HuH-7.5 (cell line): ENCODE data around the gene MAN1A1.

Experiments
- DNase-seq: peaks from one replicate; pipeline ENCODE4 v3.0.0; 2011; ENCODE audit warnings: low spot score

The MAN1A1 gene

GRCh38 chr6:119346450-119346849 is 3.1 kb downstream of the MAN1A1 start:
- DNase-seq = no peak

- no peak for DNase-seq
Observed at GRCh38 chr6:119345114-119345513, 4.4 kb downstream of the MAN1A1 start.

GRCh38 chr6:119344306-119344705 is 5.3 kb downstream of the MAN1A1 start:
- DNase-seq = peak; percentile 13

- no peak for DNase-seq
Observed at GRCh38 chr6:119343573-119344146, 5.9 kb downstream of the MAN1A1 start.

GRCh38 chr6:119343167-119343566 is 6.4 kb downstream of the MAN1A1 start:
- DNase-seq = no peak

- no peak for DNase-seq
Observed at GRCh38 chr6:119342430-119342829, 7.1 kb downstream of the MAN1A1 start.

- no peak for DNase-seq
Observed at GRCh38 chr6:119340796-119341487, 8.6 kb downstream of the MAN1A1 start.

GRCh38 chr6:119339941-119340456 is 9.6 kb downstream of the MAN1A1 start:
- no peak for DNase-seq

- no peak for DNase-seq
Observed at GRCh38 chr6:119337762-119338161, 11.8 kb downstream of the MAN1A1 start.

- no peak for DNase-seq
Observed at GRCh38 chr6:119337252-119337651, 12.3 kb downstream of the MAN1A1 start.

- DNase-seq = no peak
Observed at GRCh38 chr6:119334535-119335264, 14.9 kb downstream of the MAN1A1 start.

- no peak for DNase-seq
Observed at GRCh38 chr6:119333707-119334295, 15.8 kb downstream of the MAN1A1 start.

GRCh38 chr6:119333063-119333609 is 16.4 kb downstream of the MAN1A1 start:
- DNase-seq = no peak

GRCh38 chr6:119331663-119332286 is 17.8 kb downstream of the MAN1A1 start:
- no peak for DNase-seq

- no peak for DNase-seq
Observed at GRCh38 chr6:119330520-119331113, 18.9 kb downstream of the MAN1A1 start.

- no peak for DNase-seq
Observed at GRCh38 chr6:119329794-119330180, 19.8 kb downstream of the MAN1A1 start.

GRCh38 chr6:119328892-119329793 is 20.4 kb downstream of the MAN1A1 start:
- no peak for DNase-seq

- no peak for DNase-seq
Observed at GRCh38 chr6:119328254-119328653, 21.3 kb downstream of the MAN1A1 start.

GRCh38 chr6:119327810-119328209 is 21.8 kb downstream of the MAN1A1 start:
- DNase-seq = no peak

- DNase-seq = no peak
Observed at GRCh38 chr6:119326291-119327005, 23.1 kb downstream of the MAN1A1 start.
